B cell (primary cell): ENCODE data around the gene PDE4B. TPM values are rescaled to one million over a fixed set of nuclear protein-coding genes. Genes with fewer than 3 reads are reported as not detected.

Experiments
- ATAC-seq: fragments of 200-7000 bp; cut with Tn5 transposase; one replicate; pipeline ENCODE4 v1.10.0; 2021; ENCODE audit warnings: low read depth, mild to moderate bottlenecking, moderate number of reproducible peaks, moderate library complexity
- CTCF ChIA-PET: fragments of 350-600 bp; sonication (Branson Sonifier 250); formaldehyde crosslinking; loops from one replicate; lab custom pipeline; 2021; ENCODE audit warnings: antibody characterized with exemption, inconsistent platforms; lab: Charles Lee
- POLR2A ChIA-PET: fragments of 350-600 bp; sonication (Branson Sonifier 250); formaldehyde crosslinking; loops from one replicate; lab custom pipeline; 2021; ENCODE audit warnings: antibody characterized with exemption; lab: Charles Lee
- DNase-seq: peaks from one replicate; pipeline ENCODE4 v3.0.0; 2013
- H2AFZ ChIP-seq: 2 replicates; pipeline ENCODE4 v1.6.1; 2012; ENCODE audit warnings: mild to moderate bottlenecking, low read depth, low read length; ENCODE audit not compliant: insufficient read depth, poor library complexity, severe bottlenecking
- H3K27ac ChIP-seq, 2 donors: 1 replicate in 1 of 2; 2 replicates in 1 of 2; pipeline ENCODE4 v1.5.1; 2012 to 2013; ENCODE audit warnings: low read length in 2 of 2, mild to moderate bottlenecking in 2 of 2, moderate library complexity in 1 of 2
- H3K27me3 ChIP-seq, 4 experiments: fragments of 200-600 bp in 1 of 4; sonication (generic) in 1 of 4; replicated peaks in 1 of 4; 1 replicate in 2 of 4; 2 replicates in 2 of 4; pipeline versions ENCODE4 v1.6.1 to v1.7.0; 2013 to 2016; ENCODE audit warnings: low read length in 3 of 4, mild to moderate bottlenecking in 2 of 4, mixed read lengths in 1 of 4, moderate library complexity in 1 of 4; ENCODE audit not compliant: insufficient read depth in 4 of 4, control insufficient read depth in 3 of 4; ENCODE audit errors: control extremely low read depth in 1 of 4
- H3K36me3 ChIP-seq, 2 experiments: replicated peaks in 1 of 2; 1 replicate in 1 of 2; 2 replicates in 1 of 2; pipeline versions ENCODE4 v1.6.1 to v1.7.1; 2013; ENCODE audit warnings: low read length in 1 of 2; ENCODE audit not compliant: insufficient read depth in 2 of 2, control insufficient read depth in 1 of 2; ENCODE audit errors: control extremely low read depth in 1 of 2, extremely low read depth in 1 of 2
- H3K4me1 ChIP-seq, 2 donors: fragments of 200-600 bp in 1 of 2; sonication (generic) in 1 of 2; 1 replicate in 1 of 2; 2 replicates in 1 of 2; pipeline versions ENCODE4 v1.5.1 to v1.6.1; 2013 to 2017; ENCODE audit warnings: low read length in 2 of 2; ENCODE audit not compliant: control insufficient read depth in 2 of 2, insufficient read depth in 2 of 2
- H3K4me2 ChIP-seq: replicated peaks from 2 replicates; pipeline ENCODE3; 2012; ENCODE audit warnings: mild to moderate bottlenecking, low read depth, low read length; ENCODE audit not compliant: poor library complexity, severe bottlenecking
- H3K4me3 ChIP-seq, 5 experiments: fragments of 200-600 bp in 1 of 5; sonication (generic) in 1 of 5; 1 replicate in 3 of 5; 2 replicates in 2 of 5; pipeline versions ENCODE4 v1.5.1 to v1.7.0; 2011 to 2016; ENCODE audit warnings: low read length in 4 of 5, mild to moderate bottlenecking in 4 of 5, low read depth in 2 of 5, control low read depth in 1 of 5, moderate library complexity in 1 of 5; ENCODE audit not compliant: insufficient read depth in 1 of 5; ENCODE audit errors: control extremely low read depth in 1 of 5, extremely low read depth in 1 of 5
- H3K79me2 ChIP-seq: fragments of 200-600 bp; sonication (generic); one replicate; pipeline ENCODE4 v1.6.0; 2016; ENCODE audit warnings: low read length; ENCODE audit not compliant: control insufficient read depth, insufficient read depth
- H3K9ac ChIP-seq: fragments of 200-600 bp; sonication (generic); 2 replicates; pipeline ENCODE4 v1.6.1; 2017; ENCODE audit warnings: mild to moderate bottlenecking, low read length, moderate library complexity
- H3K9me3 ChIP-seq, 3 donors: one replicate each; pipeline versions ENCODE4 v1.6.1 to v1.7.1; 2013; ENCODE audit warnings: low read length in 2 of 3; ENCODE audit not compliant: control insufficient read depth in 2 of 3, insufficient read depth in 1 of 3; ENCODE audit errors: control extremely low read depth in 1 of 3
- H4K20me1 ChIP-seq: 2 replicates; pipeline ENCODE4 v1.6.0; 2012; ENCODE audit warnings: mild to moderate bottlenecking, low read length; ENCODE audit not compliant: insufficient read depth, control insufficient read depth, poor library complexity, severe bottlenecking
- H3K27ac Mint-ChIP-seq: one replicate; pipeline ENCODE4 v1.8.0; 2021; ENCODE audit warnings: mixed read lengths
- H3K27me3 Mint-ChIP-seq: one replicate; pipeline ENCODE4 v1.8.0; 2021; ENCODE audit warnings: mixed read lengths
- H3K4me1 Mint-ChIP-seq: one replicate; pipeline ENCODE4 v1.8.0; 2021; ENCODE audit warnings: mixed read lengths
- H3K4me3 Mint-ChIP-seq: one replicate; pipeline ENCODE4 v1.8.0; 2021; ENCODE audit warnings: mixed read lengths
- H3K9me3 Mint-ChIP-seq: one replicate; pipeline ENCODE4 v1.8.0; 2022; ENCODE audit warnings: mixed read lengths; ENCODE audit not compliant: insufficient read depth
- CTCF ChIP-seq: fragments of 200-600 bp; IDR thresholded peaks from one replicate; pipeline ENCODE4 v1.8.0; 2022; ENCODE audit warnings: antibody characterized with exemption, mild to moderate bottlenecking
- EZH2 ChIP-seq: IDR thresholded peaks from 2 replicates; pipeline ENCODE4 v1.6.1; 2012; ENCODE audit warnings: borderline replicate concordance, low read depth, mild to moderate bottlenecking, moderate library complexity, low read length; ENCODE audit not compliant: insufficient read depth, poor library complexity, severe bottlenecking
- whole genome bisulfite sequencing: methylation state at CpG from one replicate; pipeline ENCODE4 v1.1.5; 2013; ENCODE audit warnings: missing lambda C conversion rate; ENCODE audit not compliant: insufficient coverage; 5-methylcytosine and 5-hydroxymethylcytosine counted together
- intact Hi-C: fragments of 100-400 bp; cut with micrococcal nuclease; formaldehyde crosslinking; loops from one replicate; pipeline ENCODE4 v1.10.0; 2022
- polyA plus RNA-seq: library from polyadenylated mRNA; depleted of rRNA; stranded (reverse); fragments of >200 nt; gene quantifications from 2 replicates; pipeline ENCODE4 v1.2.3, GENCODE V29; 2012
- total RNA-seq, 2 donors: library from RNA; stranded (reverse); fragments of 120-200 nt in 1 of 2; gene quantifications; 1 replicate in 1 of 2; 2 replicates in 1 of 2; pipeline versions ENCODE4 v1.2.3 to v1.2.4, GENCODE V29; 2013 to 2022

Gene PDE4B
- total and polyA plus RNA-seq, 2 donors (not counting 1 experiment from before 2014, with no cell fraction given): 63.7 to 242 TPM

- Histone ChIP-seq H3K9ac (no peak overlapping the region), H4K20me1 (no peaks in the 10 kb centered on the region), H3K27me3 (no peaks in the 10 kb centered on the region), H3K27ac (no peak overlapping the region), H2AFZ (no peak overlapping the region), H3K4me1 (no peaks in the 10 kb centered on the region), H3K9me3 (no peaks in the 10 kb centered on the region), H3K79me2 (no peaks in the 10 kb centered on the region), H3K36me3 (no peaks in the 10 kb centered on the region), H3K4me3 (no peak overlapping the region), H3K4me2 (no peak overlapping the region)
- POLR2A ChIA-PET: no interaction called here
- DNase-seq (no peak), ATAC-seq (no peak)
- WGBS: no CpG with 5 or more reads among the region's 1 CpG
- CTCF ChIA-PET: no interaction called here
- intact Hi-C loops: no loop called here
- H3K4me1 Mint-ChIP-seq: no peaks in the 10 kb centered on the region
- H3K4me3 Mint-ChIP-seq: no peak overlapping the region
- no peak for TF ChIP-seq EZH2
- no peak for TF ChIP-seq CTCF
- no peaks in the 10 kb centered on the region for H3K9me3 Mint-ChIP-seq
- peaks cover 13% of the 10 kb centered on the region for H3K27me3 Mint-ChIP-seq
- H3K27ac Mint-ChIP-seq: no peak overlapping the region
Observed at GRCh38 chr1:66043186-66043585, 250.5 kb downstream of the PDE4B start.

- H3K27me3 Mint-ChIP-seq: peaks cover 9% of the 10 kb centered on the region
- H4K20me1 ChIP-seq: no peaks in the 10 kb centered on the region
- DNase-seq (no peak), ATAC-seq (no peak)
- H3K9me3 Mint-ChIP-seq: no peaks in the 10 kb centered on the region
- H3K27me3 ChIP-seq: no peaks in the 10 kb centered on the region
- H3K4me3 Mint-ChIP-seq: no peak overlapping the region
- no peak overlapping the region for H3K9ac ChIP-seq
- TF ChIP-seq CTCF: no peak
- no peaks in the 10 kb centered on the region for H3K4me1 ChIP-seq
- H3K4me2 ChIP-seq: no peak overlapping the region
- POLR2A ChIA-PET: no interaction called here
- H3K27ac ChIP-seq: no peak overlapping the region
- no peaks in the 10 kb centered on the region for H3K79me2 ChIP-seq
- no peak overlapping the region for H3K27ac Mint-ChIP-seq
- no peaks in the 10 kb centered on the region for H3K4me1 Mint-ChIP-seq
- no CpG with 5 or more reads among the region's 1 CpG for WGBS
- CTCF ChIA-PET: no interaction called here
- no peaks in the 10 kb centered on the region for H3K36me3 ChIP-seq
- H3K9me3 ChIP-seq: no peaks in the 10 kb centered on the region
- intact Hi-C loops: no loop called here
- no peak overlapping the region for H3K4me3 ChIP-seq
- H2AFZ ChIP-seq: no peak overlapping the region
Observed at GRCh38 chr1:66044912-66045311, 252.2 kb downstream of the PDE4B start.
